K562 (cell line): Measurements from ENCODE around the gene EME2. TPM values are rescaled to one million over a fixed set of nuclear protein-coding genes. Genes with fewer than 3 reads are reported as not detected.
A peak's percentile ranks its signal among the peaks of the same experiment; 100 is the strongest.

Experiments
- ATAC-seq: fragments of 200-7000 bp; cut with Tn5 transposase; 3 replicates; pipeline ENCODE4 v1.9.1; 2020; ENCODE audit warnings: moderate library complexity
- BruUV-seq: library from RNA; stranded (reverse); fragments of 400-500 nt; replicated peaks from 2 replicates; lab custom pipeline; 2021; lab: Mats Ljungman, UMichigan
- CTCF ChIA-PET: fragments of 300-600 bp; formaldehyde crosslinking; extraction: SDS; loops from one replicate; lab custom pipeline; 2021; ENCODE audit warnings: low intra/inter-chr PET ratio; lab: Yijun Ruan, JAX
- POLR2A ChIA-PET: fragments of 300-600, 350-650 bp; sonication (Branson Sonifier 250); formaldehyde crosslinking; extraction: SDS; loops from one replicate; lab custom pipeline; 2021; ENCODE audit warnings: antibody characterized with exemption, inconsistent platforms; lab: Yijun Ruan, JAX
- DNase-seq, 4 experiments: peaks; one replicate each; pipeline versions ENCODE4 v3.0.0 to v3.0.0-alpha.2; 2011 to 2018; ENCODE audit warnings: low spot score in 3 of 4, mixed read lengths in 3 of 4; ENCODE audit errors: extremely low read depth in 1 of 4
- FAIRE-seq: peaks from 2 replicates; lab custom pipeline; 2011; peaks lifted over from hg19 to GRCh38; lab: Jason Lieb, UNC
- H2AFZ ChIP-seq: 2 replicates; pipeline ENCODE4 v1.6.0; 2011; ENCODE audit warnings: low read depth, low read length, control low read depth, inconsistent platforms
- H3K27ac ChIP-seq: fragments of 200-600 bp; 3 replicates; pipeline ENCODE4 v1.8.0; 2011; ENCODE audit warnings: low read depth, mild to moderate bottlenecking, control low read depth, inconsistent platforms, low read length, moderate library complexity, mixed read lengths; ENCODE audit errors: extremely low read depth
- H3K27me3 ChIP-seq, 2 experiments: fragments of 300-600 bp in 1 of 2; 2 replicates in 1 of 2; 3 replicates in 1 of 2; pipeline versions ENCODE4 v1.6.0 to v1.8.0; 2011; ENCODE audit warnings: inconsistent platforms in 2 of 2, low read length in 2 of 2, mild to moderate bottlenecking in 1 of 2, mixed read lengths in 1 of 2, moderate library complexity in 1 of 2; ENCODE audit not compliant: control insufficient read depth in 2 of 2, insufficient read depth in 2 of 2
- H3K36me3 ChIP-seq: fragments of 300-600 bp; 3 replicates; pipeline ENCODE4 v1.8.0; 2011; ENCODE audit warnings: mild to moderate bottlenecking, low read length, inconsistent platforms; ENCODE audit not compliant: control insufficient read depth, insufficient read depth
- H3K4me1 ChIP-seq, 2 experiments: fragments of 200-600 bp in 1 of 2; replicated peaks in 1 of 2; 2 replicates in 1 of 2; 3 replicates in 1 of 2; pipeline versions ENCODE4 v1.5.1 to v1.8.0; 2011; ENCODE audit warnings: inconsistent platforms in 2 of 2, low read length in 2 of 2, mild to moderate bottlenecking in 1 of 2, mixed read lengths in 1 of 2, moderate library complexity in 1 of 2; ENCODE audit not compliant: control insufficient read depth in 2 of 2, insufficient read depth in 2 of 2
- H3K4me2 ChIP-seq: 2 replicates; pipeline ENCODE4 v1.6.1; 2011; ENCODE audit warnings: low read length, control low read depth, inconsistent platforms, mixed read lengths; ENCODE audit not compliant: insufficient read depth
- H3K4me3 ChIP-seq: fragments of 200-600 bp; sonication (generic), shearing (Covaris generic); 2 replicates; pipeline ENCODE4 v1.5.1; 2016; ENCODE audit warnings: control low read depth, inconsistent platforms
- H3K79me2 ChIP-seq: fragments of 200-600 bp; 3 replicates; pipeline ENCODE4 v1.8.0; 2011; ENCODE audit warnings: low read length, inconsistent platforms; ENCODE audit not compliant: control insufficient read depth, insufficient read depth
- H3K9ac ChIP-seq, 2 experiments: 2 replicates each; pipeline versions ENCODE4 v1.6.0 to v1.6.1; 2011; ENCODE audit warnings: low read depth in 2 of 2, low read length in 2 of 2, control low read depth in 1 of 2, inconsistent platforms in 1 of 2, mild to moderate bottlenecking in 1 of 2, mixed read lengths in 1 of 2; ENCODE audit not compliant: insufficient read depth in 1 of 2
- H3K9me1 ChIP-seq: one replicate; pipeline ENCODE4 v1.6.0; 2011; ENCODE audit warnings: inconsistent platforms, mild to moderate bottlenecking, low read length, moderate library complexity; ENCODE audit not compliant: control insufficient read depth, insufficient read depth
- H3K9me3 ChIP-seq: replicated peaks from 2 replicates; pipeline ENCODE4 v1.5.1; 2011; ENCODE audit warnings: low read depth, low read length, inconsistent platforms; ENCODE audit not compliant: control insufficient read depth, insufficient read depth
- H4K20me1 ChIP-seq: replicated peaks from 2 replicates; pipeline ENCODE4 v1.6.1; 2011; ENCODE audit warnings: low read length, inconsistent platforms, mixed read lengths; ENCODE audit not compliant: control insufficient read depth, insufficient read depth
- ELF4 ChIP-seq: fragments of 450-650 bp; formaldehyde crosslinking; IDR thresholded peaks from 2 replicates; pipeline ENCODE4 v1.4.0; 2022; ENCODE audit warnings: missing genetic modification characterization
- HCFC1 ChIP-seq: IDR thresholded peaks from 2 replicates; pipeline ENCODE4 v1.6.1; 2012; ENCODE audit warnings: low read depth, low read length, improper control_type of control experiment
- IRF2 ChIP-seq: sonication (generic); formaldehyde crosslinking; IDR thresholded peaks from 2 replicates; pipeline ENCODE4 v1.8.1; 2022; ENCODE audit warnings: mild to moderate bottlenecking, missing genetic modification reagents
- MTA1 ChIP-seq: fragments of 450-650 bp; IDR thresholded peaks from 2 replicates; pipeline ENCODE4 v1.6.1; 2017; ENCODE audit warnings: borderline replicate concordance
- POLR2G ChIP-seq: fragments of 200-400 bp; formaldehyde crosslinking; IDR thresholded peaks from 2 replicates; pipeline ENCODE4 v1.6.1; 2017; ENCODE audit warnings: low read depth, mild to moderate bottlenecking, antibody characterized with exemption, low read length, moderate library complexity
- RFX7 ChIP-seq: fragments of 250-450 bp; sonication (Bioruptor Pico); IDR thresholded peaks from 2 replicates; pipeline ENCODE4 v1.5.1; 2021; ENCODE audit warnings: mild to moderate bottlenecking
- RNF2 ChIP-seq: sonication (generic); IDR thresholded peaks from 2 replicates; pipeline ENCODE4 v1.6.1; 2016
- SMAD3 ChIP-seq: fragments of 450-650 bp; formaldehyde crosslinking; conservative IDR thresholded peaks from 2 replicates; pipeline ENCODE4 v1.4.0; 2020; ENCODE audit warnings: mild to moderate bottlenecking
- TAF9B ChIP-seq: fragments of 450-650 bp; IDR thresholded peaks from 2 replicates; pipeline ENCODE4 v1.6.1; 2018; ENCODE audit warnings: mild to moderate bottlenecking; ENCODE audit not compliant: partially characterized antibody
- ZFPM2 ChIP-seq: fragments of 250-450 bp; sonication (Bioruptor Pico); IDR thresholded peaks from 2 replicates; pipeline ENCODE4 v1.5.1; 2022; ENCODE audit warnings: mild to moderate bottlenecking
- ZSCAN29 ChIP-seq: fragments of 450-650 bp; IDR thresholded peaks from 2 replicates; pipeline ENCODE4 v1.6.1; 2017
- ZSCAN32 ChIP-seq: fragments of 450-650 bp; formaldehyde crosslinking; IDR thresholded peaks from 2 replicates; pipeline ENCODE4 v1.4.0; 2020; ENCODE audit warnings: mild to moderate bottlenecking, moderate library complexity
- WGBS: fragments of 100-300 bp; shearing (Covaris generic); methylation state at CpG from one replicate; pipeline ENCODE4 v1.1.6; 2016; ENCODE audit warnings: low coverage, mixed read lengths; ENCODE audit not compliant: insufficient coverage; ENCODE audit errors: missing lambda C conversion rate; 5-methylcytosine and 5-hydroxymethylcytosine counted together
- in situ Hi-C: fragments of 300-500 bp; cut with MboI; formaldehyde crosslinking; loops from 4 replicates; pipeline ENCODE4 v1.15.0; 2018; ENCODE audit warnings: inconsistent platforms, mixed read lengths
- intact Hi-C: fragments of 100-400 bp; cut with micrococcal nuclease; formaldehyde crosslinking; loops from 2 replicates; pipeline ENCODE4 v1.14.2; 2022
- polyA plus RNA-seq, 8 experiments: library from polyadenylated mRNA; depleted of rRNA in 4 of 8; stranded (reverse) in 5 of 8; unstranded in 3 of 8; fragments of >200 nt; fragmentation: Nextera tagmentation in 2 of 8; fragmentation: Illumina TruSeq in 1 of 8; extraction: Ambion mirVana in 2 of 8; extraction: Trizol in 1 of 8; gene quantifications; 2 replicates each; pipeline versions ENCODE4 v1.2.1 to v1.2.3, GENCODE V29; 2011 to 2014; ENCODE audit warnings: inconsistent platforms in 1 of 8, missing spikeins in 1 of 8
- total RNA-seq, 7 experiments: library from RNA; depleted of rRNA in 6 of 7; stranded (reverse); fragments of >200 nt in 6 of 7; fragmentation: Illumina TruSeq in 2 of 7; extraction: Trizol in 2 of 7; gene quantifications; 2 replicates each; pipeline versions ENCODE4 v1.2.1 to v1.2.3, GENCODE V29; 2011 to 2021; ENCODE audit warnings: low replicate concordance in 1 of 7
- TF ChIP-seq, protein P1 (sequence below): fragments of 450-650 bp; IDR thresholded peaks from 2 replicates; pipeline ENCODE4 v1.7.0; 2016; ENCODE audit warnings: borderline replicate concordance
- TF ChIP-seq, protein P2 (sequence below): fragments of 250-450 bp; sonication (Bioruptor Pico); IDR thresholded peaks from 2 replicates; pipeline ENCODE4 v1.8.0; 2021; ENCODE audit warnings: moderate library complexity, mild to moderate bottlenecking, inconsistent platforms

Gene EME2
- total and polyA plus RNA-seq, 9 of the 15 experiments (the other 6 are each of a cell fraction or from before 2014, with no cell fraction given): 0.35 to 19.9 (median 3.5) TPM

DNA sequence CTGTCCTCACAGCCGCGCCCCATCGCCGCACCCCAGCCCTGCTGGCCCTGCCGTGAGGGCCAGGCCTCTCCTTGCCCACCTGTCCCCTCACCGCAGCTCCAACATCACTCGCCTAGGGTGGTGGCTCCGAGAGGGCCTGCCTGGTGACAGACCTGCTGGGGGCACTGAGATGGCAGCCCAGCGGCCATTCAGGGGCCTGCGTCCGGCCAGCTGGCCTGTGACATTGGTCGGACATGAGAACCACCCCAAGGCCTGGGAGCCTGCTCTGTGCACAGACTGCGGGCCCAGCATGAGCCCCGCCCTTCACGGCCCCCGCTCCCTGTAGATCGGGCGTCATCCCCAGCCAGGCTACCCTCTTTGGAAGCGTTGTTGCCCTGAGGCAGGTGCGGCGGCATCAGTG is 13.1 kb upstream of the EME2 start:
- Histone ChIP-seq H3K9me1 (no peaks in the 10 kb centered on the region), H2AFZ (no peak overlapping the region), H3K27me3 (no peaks in the 10 kb centered on the region), H3K36me3 (peaks cover 41% of the 10 kb centered on the region; the same call in 2 of the 3 replicates), H3K4me3 (no peak overlapping the region), H3K79me2 (no peaks in the 10 kb centered on the region; the same call in 2 of the 3 replicates), H3K4me2 (no peak overlapping the region), H3K9ac (peak overlapping the region in 1 of 2 experiments; percentile 58; a peak in 2 of 4 replicates), H3K27ac (no peak overlapping the region), H3K4me1 (peaks cover 9 to 59% of the 10 kb centered on the region in 2 experiments; a peak in 4 of 5 replicates), H3K9me3 (no peaks in the 10 kb centered on the region), H4K20me1 (no peaks in the 10 kb centered on the region)
- ChIA-PET POLR2A (interaction anchor here (0.6 to 1.8 kb wide), 6 partner anchors 9 to 209 kb away, joined by 3 to 5 read pairs (median 4); partner anchors contain the start of genes EME2, MAPK8IP3 and MRPS34), CTCF (no interaction called here)
- no TSS peak for BruUV-seq
- 90% methylated on average over 13 of the region's 21 CpGs for WGBS
- DNase-seq: no peak
- ATAC-seq: no peak
- no peak for FAIRE-seq
- TF ChIP-seq POLR2G (peak; percentile 26; the same call in 1 of the 2 replicates), MTA1 (no peak)
- intact Hi-C loops (no loop called here), in situ Hi-C loops (no loop called here)

DNA sequence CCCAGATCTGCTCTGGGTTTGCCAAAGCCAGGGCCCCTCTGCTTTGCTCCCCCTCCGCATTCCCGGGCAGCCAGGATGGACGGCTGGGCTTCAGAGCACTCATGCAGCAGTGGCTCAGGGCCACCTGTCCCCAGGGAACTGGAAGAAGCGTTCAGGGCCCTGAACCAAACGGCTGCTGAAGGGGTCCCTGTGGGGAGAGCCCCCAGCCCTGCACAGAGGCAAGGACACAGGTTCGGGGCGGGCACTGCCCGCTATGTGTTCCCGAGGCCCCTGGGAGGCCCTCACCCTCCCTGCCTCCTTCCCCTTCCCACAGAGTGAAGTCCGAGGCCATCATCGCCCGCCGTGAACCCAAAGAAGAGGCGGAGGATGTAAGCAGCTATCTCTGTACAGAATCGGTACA is 11.7 kb upstream of the EME2 start:
- Histone ChIP-seq H3K36me3 (peaks cover 51% of the 10 kb centered on the region; the same call in 2 of the 3 replicates), H3K27ac (no peak overlapping the region), H4K20me1 (no peaks in the 10 kb centered on the region), H3K27me3 (no peaks in the 10 kb centered on the region), H2AFZ (no peak overlapping the region), H3K9me3 (no peaks in the 10 kb centered on the region), H3K4me3 (no peak overlapping the region), H3K79me2 (no peaks in the 10 kb centered on the region; the same call in 2 of the 3 replicates), H3K9ac (no peak overlapping the region; a peak in 1 of 4 replicates), H3K4me2 (no peak overlapping the region), H3K4me1 (peaks cover 9 to 70% of the 10 kb centered on the region in 2 experiments; a peak in 4 of 5 replicates), H3K9me1 (no peaks in the 10 kb centered on the region)
- no TSS peak for BruUV-seq
- in situ Hi-C loops: loop anchor here (5.0 kb wide), 1 partner anchor 49 kb away; no protein-coding TSS in a partner anchor
- ATAC-seq: no peak
- FAIRE-seq: no peak
- intact Hi-C loops: no loop called here
- WGBS: 83% methylated on average over 10 of the region's 15 CpGs
- POLR2A ChIA-PET: interaction anchor here (0.6 to 1.8 kb wide), 2 partner anchors 10 to 352 kb away, joined by 3 to 5 read pairs; no protein-coding TSS in a partner anchor
- no peak for DNase-seq
- CTCF ChIA-PET: no interaction called here
- TF ChIP-seq, protein P1, sequence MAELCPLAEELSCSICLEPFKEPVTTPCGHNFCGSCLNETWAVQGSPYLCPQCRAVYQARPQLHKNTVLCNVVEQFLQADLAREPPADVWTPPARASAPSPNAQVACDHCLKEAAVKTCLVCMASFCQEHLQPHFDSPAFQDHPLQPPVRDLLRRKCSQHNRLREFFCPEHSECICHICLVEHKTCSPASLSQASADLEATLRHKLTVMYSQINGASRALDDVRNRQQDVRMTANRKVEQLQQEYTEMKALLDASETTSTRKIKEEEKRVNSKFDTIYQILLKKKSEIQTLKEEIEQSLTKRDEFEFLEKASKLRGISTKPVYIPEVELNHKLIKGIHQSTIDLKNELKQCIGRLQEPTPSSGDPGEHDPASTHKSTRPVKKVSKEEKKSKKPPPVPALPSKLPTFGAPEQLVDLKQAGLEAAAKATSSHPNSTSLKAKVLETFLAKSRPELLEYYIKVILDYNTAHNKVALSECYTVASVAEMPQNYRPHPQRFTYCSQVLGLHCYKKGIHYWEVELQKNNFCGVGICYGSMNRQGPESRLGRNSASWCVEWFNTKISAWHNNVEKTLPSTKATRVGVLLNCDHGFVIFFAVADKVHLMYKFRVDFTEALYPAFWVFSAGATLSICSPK: no peak
- TF ChIP-seq SMAD3 (no peak), TAF9B (no peak), ZSCAN29 (no peak), HCFC1 (no peak), RFX7 (CRISPR knock-in tag) (no peak), ELF4 (no peak), RNF2 (no peak), IRF2 (no peak), ZFPM2 (CRISPR knock-in tag) (no peak), ZSCAN32 (CRISPR knock-in tag) (no peak)
- TF ChIP-seq, protein P2, sequence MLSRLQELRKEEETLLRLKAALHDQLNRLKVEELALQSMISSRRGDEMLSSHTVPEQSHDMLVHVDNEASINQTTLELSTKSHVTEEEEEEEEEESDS: no peak
